ENCODE measurements around the gene XPR1.

DNA sequence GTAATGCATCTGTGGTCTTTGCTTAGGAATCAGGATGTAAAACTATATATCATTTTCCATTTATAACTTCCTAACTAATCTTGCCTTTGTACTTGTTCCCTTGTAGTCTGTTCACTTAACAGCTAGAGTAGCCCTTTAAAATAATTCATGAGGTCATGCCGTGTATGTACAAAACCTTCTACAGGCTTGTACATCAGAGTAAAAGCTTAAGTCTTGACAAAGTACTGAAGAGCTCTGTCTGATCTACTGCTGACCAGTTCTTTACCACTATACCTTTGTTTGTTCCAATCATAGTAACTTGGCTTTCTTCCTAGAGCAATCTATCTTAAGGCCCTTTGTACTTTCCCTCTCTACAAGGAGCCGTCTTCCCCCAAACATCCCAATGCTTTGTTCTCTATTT lies 190.1 kb downstream of the XPR1 start:
- TF ChIP-seq, protein P1, sequence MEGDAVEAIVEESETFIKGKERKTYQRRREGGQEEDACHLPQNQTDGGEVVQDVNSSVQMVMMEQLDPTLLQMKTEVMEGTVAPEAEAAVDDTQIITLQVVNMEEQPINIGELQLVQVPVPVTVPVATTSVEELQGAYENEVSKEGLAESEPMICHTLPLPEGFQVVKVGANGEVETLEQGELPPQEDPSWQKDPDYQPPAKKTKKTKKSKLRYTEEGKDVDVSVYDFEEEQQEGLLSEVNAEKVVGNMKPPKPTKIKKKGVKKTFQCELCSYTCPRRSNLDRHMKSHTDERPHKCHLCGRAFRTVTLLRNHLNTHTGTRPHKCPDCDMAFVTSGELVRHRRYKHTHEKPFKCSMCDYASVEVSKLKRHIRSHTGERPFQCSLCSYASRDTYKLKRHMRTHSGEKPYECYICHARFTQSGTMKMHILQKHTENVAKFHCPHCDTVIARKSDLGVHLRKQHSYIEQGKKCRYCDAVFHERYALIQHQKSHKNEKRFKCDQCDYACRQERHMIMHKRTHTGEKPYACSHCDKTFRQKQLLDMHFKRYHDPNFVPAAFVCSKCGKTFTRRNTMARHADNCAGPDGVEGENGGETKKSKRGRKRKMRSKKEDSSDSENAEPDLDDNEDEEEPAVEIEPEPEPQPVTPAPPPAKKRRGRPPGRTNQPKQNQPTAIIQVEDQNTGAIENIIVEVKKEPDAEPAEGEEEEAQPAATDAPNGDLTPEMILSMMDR (IDR thresholded peaks at IDR 0.05), result no peak
- TF ChIP-seq POLR2A (IDR thresholded peaks at IDR 0.05), result no peak
